Measurements from ENCODE around the gene C1orf122.

Gene C1orf122

GRCh38 chr1:37828410-37829074 lies 21.0 kb downstream of the C1orf122 start:
- H3K4me3 ChIP-seq (ENCODE audit: low read depth, low read length) = no peak overlapping the region
- H3K27ac ChIP-seq = no peak overlapping the region
- no peaks in the 10 kb centered on the region for H3K79me2 ChIP-seq
- TF ChIP-seq CTCF (IDR thresholded peaks at IDR 0.05) = no peak
- no peaks in the 10 kb centered on the region for H3K27me3 ChIP-seq (ENCODE audit: control insufficient read depth, insufficient read depth, low read length)
- no peak overlapping the region for H3K4me2 ChIP-seq (ENCODE audit: low read length)
- H2AFZ ChIP-seq = no peak overlapping the region
- no peak overlapping the region for H3K9ac ChIP-seq
- H3K4me1 ChIP-seq = no peaks in the 10 kb centered on the region
- H3K9me3 ChIP-seq (ENCODE audit: control insufficient read depth, low read length) = no peaks in the 10 kb centered on the region
- H3K36me3 ChIP-seq (ENCODE audit: control insufficient read depth, insufficient read depth, low read length) = no peaks in the 10 kb centered on the region

DNA sequence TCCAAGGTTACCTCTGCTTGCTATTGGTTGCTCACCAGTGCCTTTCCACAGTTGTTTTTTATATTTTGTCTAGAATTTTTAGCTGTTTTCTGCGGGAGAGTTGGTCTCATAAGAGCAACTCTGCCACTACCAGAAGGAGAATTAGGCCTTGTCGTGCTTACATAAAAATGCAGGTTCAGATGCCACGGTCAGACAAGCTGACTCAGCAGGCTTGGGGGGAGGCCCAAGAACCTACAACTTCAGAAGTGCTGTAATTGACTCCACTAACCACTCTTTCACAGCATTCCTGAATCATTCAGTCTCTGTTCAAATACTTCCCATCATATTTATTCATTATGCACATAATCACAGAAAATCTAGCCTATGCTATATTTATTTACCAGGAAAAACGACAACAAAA lies 23.5 kb downstream of the C1orf122 start:
- TF ChIP-seq CTCF (IDR thresholded peaks at IDR 0.05) = no peak
- Histone ChIP-seq H2AFZ (no peak overlapping the region), H3K27me3 (ENCODE audit: control insufficient read depth, insufficient read depth, low read length) (no peaks in the 10 kb centered on the region), H3K9ac (no peak overlapping the region), H3K79me2 (no peaks in the 10 kb centered on the region), H3K9me3 (ENCODE audit: control insufficient read depth, low read length) (no peaks in the 10 kb centered on the region), H3K36me3 (ENCODE audit: control insufficient read depth, insufficient read depth, low read length) (no peaks in the 10 kb centered on the region), H3K4me1 (no peaks in the 10 kb centered on the region), H3K27ac (no peak overlapping the region), H3K4me2 (ENCODE audit: low read length) (no peak overlapping the region), H3K4me3 (ENCODE audit: low read depth, low read length) (no peak overlapping the region)

DNA sequence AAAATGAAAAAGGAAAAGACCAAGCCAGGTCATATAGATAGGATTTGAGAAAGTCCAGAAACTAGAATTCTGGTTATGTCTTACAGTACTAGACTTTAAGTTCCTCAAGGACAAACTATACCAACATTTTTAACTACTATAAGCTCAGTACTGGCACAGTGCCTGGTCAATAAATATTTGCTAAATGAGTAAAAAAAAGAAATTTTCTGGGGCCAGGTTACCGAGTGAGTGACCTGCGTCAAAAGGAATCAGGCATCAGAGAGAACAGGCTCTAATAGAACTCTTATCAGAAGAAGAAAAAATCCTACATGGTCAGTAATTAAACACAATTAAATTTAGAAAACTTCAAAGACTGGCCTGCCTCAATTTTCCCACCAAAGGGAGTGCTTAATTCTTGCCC lies 24.2 kb downstream of the C1orf122 start:
- H3K4me1 ChIP-seq = no peaks in the 10 kb centered on the region
- H3K27ac ChIP-seq = no peak overlapping the region
- H3K36me3 ChIP-seq (ENCODE audit: control insufficient read depth, insufficient read depth, low read length) = no peaks in the 10 kb centered on the region
- H3K4me2 ChIP-seq (ENCODE audit: low read length) = no peak overlapping the region
- H3K79me2 ChIP-seq = no peaks in the 10 kb centered on the region
- no peaks in the 10 kb centered on the region for H3K9me3 ChIP-seq (ENCODE audit: control insufficient read depth, low read length)
- H3K4me3 ChIP-seq (ENCODE audit: low read depth, low read length) = no peak overlapping the region
- no peak overlapping the region for H2AFZ ChIP-seq
- H3K9ac ChIP-seq = no peak overlapping the region
- TF ChIP-seq CTCF (IDR thresholded peaks at IDR 0.05) = no peak
- no peaks in the 10 kb centered on the region for H3K27me3 ChIP-seq (ENCODE audit: control insufficient read depth, insufficient read depth, low read length)

GRCh38 chr1:37836788-37837187 lies 29.2 kb downstream of the C1orf122 start:
- Histone ChIP-seq H3K27ac (no peak overlapping the region), H2AFZ (no peak overlapping the region), H3K9ac (no peak overlapping the region), H3K79me2 (no peaks in the 10 kb centered on the region), H3K9me3 (ENCODE audit: control insufficient read depth, low read length) (no peaks in the 10 kb centered on the region), H3K4me1 (no peaks in the 10 kb centered on the region), H3K36me3 (ENCODE audit: control insufficient read depth, insufficient read depth, low read length) (no peaks in the 10 kb centered on the region), H3K4me3 (ENCODE audit: low read depth, low read length) (no peak overlapping the region), H3K27me3 (ENCODE audit: control insufficient read depth, insufficient read depth, low read length) (no peaks in the 10 kb centered on the region), H3K4me2 (ENCODE audit: low read length) (no peak overlapping the region)
- TF ChIP-seq CTCF (IDR thresholded peaks at IDR 0.05) = no peak

GRCh38 chr1:37839676-37840075 lies 32.1 kb downstream of the C1orf122 start:
- Histone ChIP-seq H3K4me3 (ENCODE audit: low read depth, low read length) (no peak overlapping the region), H3K4me2 (ENCODE audit: low read length) (no peak overlapping the region), H3K79me2 (no peaks in the 10 kb centered on the region), H3K4me1 (no peaks in the 10 kb centered on the region), H3K27ac (no peak overlapping the region), H3K36me3 (ENCODE audit: control insufficient read depth, insufficient read depth, low read length) (no peaks in the 10 kb centered on the region), H3K9ac (no peak overlapping the region), H3K9me3 (ENCODE audit: control insufficient read depth, low read length) (no peaks in the 10 kb centered on the region), H3K27me3 (ENCODE audit: control insufficient read depth, insufficient read depth, low read length) (no peaks in the 10 kb centered on the region), H2AFZ (no peak overlapping the region)
- no peak for TF ChIP-seq CTCF (IDR thresholded peaks at IDR 0.05)
